Measurements from ENCODE around the gene TRPC4.
A peak's percentile ranks its signal among the peaks of the same experiment; 100 is the strongest.

Gene TRPC4

GRCh38 chr13:37608750-37609339 lies 260.7 kb downstream of the TRPC4 start:
- no peak for TF ChIP-seq GABPA (IDR thresholded peaks at IDR 0.05; ENCODE audit: low read depth)
- peak; percentile 10 for TF ChIP-seq CTCF (IDR thresholded peaks at IDR 0.05; ENCODE audit: insufficient read depth, low read length)
- no peak for TF ChIP-seq POLR2AphosphoS5 (IDR thresholded peaks at IDR 0.05; ENCODE audit: low read depth)
- no peak for DNase-seq (ENCODE audit: low read depth in 1 of 2, low spot score in 1 of 2)

GRCh38 chr13:37602733-37603381 lies 266.7 kb downstream of the TRPC4 start:
- DNase-seq (ENCODE audit: low read depth in 1 of 2, low spot score in 1 of 2): no peak
- Histone ChIP-seq H3K4me3 (replicated peaks; ENCODE audit: insufficient read depth, low read length) (no peak overlapping the region), H3K27me3 (ENCODE audit: insufficient read depth, poor library complexity, severe bottlenecking) (no peaks in the 10 kb centered on the region), H3K27ac (replicated peaks) (no peak overlapping the region)
- no peak for TF ChIP-seq REST (IDR thresholded peaks at IDR 0.05; ENCODE audit: insufficient replicate concordance, low read depth)
- no peak for TF ChIP-seq SPI1 (IDR thresholded peaks at IDR 0.05; ENCODE audit: borderline replicate concordance, low read depth)
- no peak for TF ChIP-seq CTCF (IDR thresholded peaks at IDR 0.05; ENCODE audit: insufficient read depth, low read length)
- TF ChIP-seq POLR2AphosphoS5 (IDR thresholded peaks at IDR 0.05; ENCODE audit: low read depth): no peak

More at GRCh38 chr13:37608750-37609339, 260.7 kb downstream of the TRPC4 start:
- H3K27me3 ChIP-seq (ENCODE audit: insufficient read depth, poor library complexity, severe bottlenecking): peaks cover 2% of the 10 kb centered on the region
- no peak overlapping the region for H3K4me3 ChIP-seq (replicated peaks; ENCODE audit: insufficient read depth, low read length)
- no peak overlapping the region for H3K27ac ChIP-seq (replicated peaks)

GRCh38 chr13:37601648-37602440 lies 267.7 kb downstream of the TRPC4 start:
- Histone ChIP-seq H3K27me3 (ENCODE audit: insufficient read depth, poor library complexity, severe bottlenecking) (no peaks in the 10 kb centered on the region), H3K4me3 (replicated peaks; ENCODE audit: insufficient read depth, low read length) (no peak overlapping the region), H3K27ac (replicated peaks) (no peak overlapping the region)
- TF ChIP-seq SPI1 (IDR thresholded peaks at IDR 0.05; ENCODE audit: borderline replicate concordance, low read depth): no peak
- no peak for TF ChIP-seq REST (IDR thresholded peaks at IDR 0.05; ENCODE audit: insufficient replicate concordance, low read depth)
- no peak for TF ChIP-seq POLR2AphosphoS5 (IDR thresholded peaks at IDR 0.05; ENCODE audit: low read depth)
- no peak for TF ChIP-seq CTCF (IDR thresholded peaks at IDR 0.05; ENCODE audit: insufficient read depth, low read length)
- no peak for TF ChIP-seq GABPA (IDR thresholded peaks at IDR 0.05; ENCODE audit: low read depth)
- DNase-seq (ENCODE audit: low read depth in 1 of 2, low spot score in 1 of 2): no peak
